RWPE2 (cell line): ENCODE results near the gene NLRP7.

Experiments
- ATAC-seq: fragments of 200-7000 bp; cut with Tn5 transposase; 3 replicates; pipeline ENCODE4 v1.9.1; 2021; ENCODE audit warnings: low read depth
- DNase-seq: peaks from one replicate; pipeline ENCODE4 v3.0.0-alpha.2; 2020; ENCODE audit warnings: low spot score
- H3K27ac ChIP-seq: fragments of 450-650 bp; 2 replicates; pipeline ENCODE4 v1.5.1; 2017; ENCODE audit warnings: mild to moderate bottlenecking; ENCODE audit not compliant: poor library complexity, severe bottlenecking
- H3K27me3 ChIP-seq: fragments of 250-450 bp; sonication (Bioruptor Pico); 2 replicates; pipeline ENCODE4 v1.5.1; 2021; ENCODE audit warnings: mild to moderate bottlenecking, moderate library complexity; ENCODE audit not compliant: insufficient read depth, poor library complexity, severe bottlenecking
- H3K36me3 ChIP-seq: fragments of 250-450 bp; sonication (Bioruptor Pico); 2 replicates; pipeline ENCODE4 v1.5.1; 2020; ENCODE audit warnings: low read depth, mild to moderate bottlenecking, moderate library complexity
- H3K4me1 ChIP-seq: fragments of 250-450 bp; sonication (Bioruptor Pico); 2 replicates; pipeline ENCODE4 v1.5.1; 2021; ENCODE audit warnings: mild to moderate bottlenecking, moderate library complexity; ENCODE audit not compliant: insufficient read depth, poor library complexity, severe bottlenecking
- H3K4me3 ChIP-seq: fragments of 250-450 bp; sonication (Bioruptor Pico); 2 replicates; pipeline ENCODE4 v1.5.1; 2021; ENCODE audit warnings: mild to moderate bottlenecking, moderate library complexity; ENCODE audit not compliant: severe bottlenecking
- H3K9me3 ChIP-seq: fragments of 250-450 bp; sonication (Bioruptor Pico); 2 replicates; pipeline ENCODE4 v1.5.1; 2021; ENCODE audit warnings: mild to moderate bottlenecking, moderate library complexity; ENCODE audit not compliant: severe bottlenecking
- TF ChIP-seq, protein P1 (sequence below): fragments of 450-650 bp; IDR thresholded peaks from one replicate; pipeline ENCODE4 v1.5.1; 2017; ENCODE audit warnings: mild to moderate bottlenecking, moderate library complexity; ENCODE audit not compliant: poor library complexity, severe bottlenecking

Gene NLRP7

DNA sequence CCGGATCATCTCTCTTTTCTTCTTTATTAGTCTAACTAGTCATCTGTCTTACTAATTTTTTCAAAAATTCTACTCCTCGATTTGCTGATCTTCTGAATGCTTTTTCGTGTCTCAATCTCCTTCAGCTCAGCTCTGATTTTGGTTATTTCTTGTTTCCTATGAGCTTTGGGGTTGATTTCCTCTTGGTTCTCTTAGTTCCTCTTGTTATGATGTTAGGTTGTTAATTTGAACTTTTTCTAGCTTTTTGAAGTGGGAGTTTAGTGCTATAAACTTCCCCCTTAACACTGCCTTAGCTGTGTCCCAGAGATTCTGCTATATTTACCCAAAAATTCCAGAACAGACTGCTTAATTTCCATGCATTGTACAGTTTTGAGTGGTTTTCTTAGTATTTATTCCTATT is 69.9 kb downstream of the NLRP7 start:
- TF ChIP-seq, protein P1, sequence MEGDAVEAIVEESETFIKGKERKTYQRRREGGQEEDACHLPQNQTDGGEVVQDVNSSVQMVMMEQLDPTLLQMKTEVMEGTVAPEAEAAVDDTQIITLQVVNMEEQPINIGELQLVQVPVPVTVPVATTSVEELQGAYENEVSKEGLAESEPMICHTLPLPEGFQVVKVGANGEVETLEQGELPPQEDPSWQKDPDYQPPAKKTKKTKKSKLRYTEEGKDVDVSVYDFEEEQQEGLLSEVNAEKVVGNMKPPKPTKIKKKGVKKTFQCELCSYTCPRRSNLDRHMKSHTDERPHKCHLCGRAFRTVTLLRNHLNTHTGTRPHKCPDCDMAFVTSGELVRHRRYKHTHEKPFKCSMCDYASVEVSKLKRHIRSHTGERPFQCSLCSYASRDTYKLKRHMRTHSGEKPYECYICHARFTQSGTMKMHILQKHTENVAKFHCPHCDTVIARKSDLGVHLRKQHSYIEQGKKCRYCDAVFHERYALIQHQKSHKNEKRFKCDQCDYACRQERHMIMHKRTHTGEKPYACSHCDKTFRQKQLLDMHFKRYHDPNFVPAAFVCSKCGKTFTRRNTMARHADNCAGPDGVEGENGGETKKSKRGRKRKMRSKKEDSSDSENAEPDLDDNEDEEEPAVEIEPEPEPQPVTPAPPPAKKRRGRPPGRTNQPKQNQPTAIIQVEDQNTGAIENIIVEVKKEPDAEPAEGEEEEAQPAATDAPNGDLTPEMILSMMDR, result no peak
- Histone ChIP-seq H3K27ac (no peak overlapping the region), H3K4me3 (no peak overlapping the region), H3K4me1 (no peaks in the 10 kb centered on the region), H3K36me3 (no peaks in the 10 kb centered on the region), H3K27me3 (peaks cover 5% of the 10 kb centered on the region), H3K9me3 (no peaks in the 10 kb centered on the region)
- ATAC-seq (no peak), DNase-seq (no peak)

DNA sequence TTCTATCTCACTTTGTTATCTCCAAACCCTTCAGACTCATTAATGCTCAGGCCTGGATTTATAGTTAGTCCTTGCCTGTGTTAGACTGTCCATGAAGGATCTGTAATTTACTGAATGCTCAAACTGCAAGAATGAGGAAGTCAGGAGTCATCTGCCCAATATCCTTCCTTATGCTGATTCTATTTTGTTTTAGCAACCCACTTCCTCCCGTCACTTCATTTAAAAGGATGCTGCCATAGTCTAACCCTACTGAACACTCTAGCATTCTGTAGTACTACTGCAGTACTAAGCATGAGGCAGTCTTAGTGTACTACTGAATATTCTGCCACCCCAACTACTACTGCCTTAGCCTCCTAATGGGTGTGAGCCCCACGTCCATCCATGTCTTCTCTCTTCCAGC is 71.8 kb downstream of the NLRP7 start:
- no peak overlapping the region for H3K27ac ChIP-seq
- H3K9me3 ChIP-seq, result no peaks in the 10 kb centered on the region
- H3K27me3 ChIP-seq, result no peaks in the 10 kb centered on the region
- H3K36me3 ChIP-seq, result no peaks in the 10 kb centered on the region
- H3K4me3 ChIP-seq, result no peak overlapping the region
- ATAC-seq (no peak), DNase-seq (no peak)
- no peaks in the 10 kb centered on the region for H3K4me1 ChIP-seq
- TF ChIP-seq, protein P1, result no peak

- TF ChIP-seq, protein P1, result no peak
- Histone ChIP-seq H3K27ac (no peak within 1 kb of the TSS), H3K4me3 (no peak within 1 kb of the TSS), H3K9me3 (no peaks in the 10 kb centered on the region), H3K36me3 (no peaks in the 10 kb centered on the region), H3K4me1 (no peaks in the 10 kb centered on the region), H3K27me3 (no peaks in the 10 kb centered on the region)
- ATAC-seq (no peak), DNase-seq (no peak)
These were observed 73.3 kb downstream of the NLRP7 start, which contains the start of gene FCAR for GRCh38 chr19:54873990-54874389. Gene FCAR, plus strand, starts transcription at chr19:54874235. Its CDS starts 55 bp downstream, at chr19:54874290.
